T-helper 17 cell (primary cell): ENCODE measurements around the gene WDR47. TPM values are rescaled to one million over a fixed set of nuclear protein-coding genes. Genes with fewer than 3 reads are reported as not detected.
A peak's percentile ranks its signal among the peaks of the same experiment; 100 is the strongest.
"Not testable (repeated sequence)": the region's sequence is repeated elsewhere in the genome, so short reads cannot be mapped to it uniquely, and the experiment has no call there.

Experiments used
- ATAC-seq: fragments of 150-1000 bp; cut with Tn5 transposase; 2 replicates; pipeline ENCODE4 v1.10.0; 2021; ENCODE audit warnings: mild to moderate bottlenecking, moderate library complexity
- DNase-seq, 3 donors: peaks; one replicate each; pipeline versions ENCODE4 v3.0.0 to v3.0.0-alpha.2; 2020 to 2021
- H3K9me3 ChIP-seq: one replicate; pipeline ENCODE4 v1.7.0; 2013; ENCODE audit warnings: low read length, mild to moderate bottlenecking; ENCODE audit not compliant: control insufficient read depth, poor library complexity, severe bottlenecking
- H3K27ac Mint-ChIP-seq: one replicate; pipeline ENCODE4 v1.8.0; 2022; ENCODE audit warnings: mild to moderate bottlenecking, moderate library complexity, mixed read lengths
- H3K27me3 Mint-ChIP-seq: one replicate; pipeline ENCODE4 v1.8.0; 2022; ENCODE audit warnings: mixed read lengths
- H3K36me3 Mint-ChIP-seq: one replicate; pipeline ENCODE4 v1.8.0; 2022; ENCODE audit warnings: low read depth, mixed read lengths
- H3K4me1 Mint-ChIP-seq: one replicate; pipeline ENCODE4 v1.8.0; 2022; ENCODE audit warnings: mild to moderate bottlenecking, mixed read lengths
- H3K4me3 Mint-ChIP-seq: one replicate; pipeline ENCODE4 v1.8.0; 2022; ENCODE audit warnings: mild to moderate bottlenecking, moderate library complexity, mixed read lengths
- total RNA-seq, 4 donors: library from RNA in 2 of 4; stranded (reverse) in 2 of 4; gene quantifications; one replicate each; pipeline ENCODE4 v1.2.3 and lab custom pipeline; 2022 to 2026

The WDR47 gene
- total RNA-seq, 2 donors from 2014 or later, result 13.2 to 19.0 TPM

GRCh38 chr1:109075531-109076490 is 33.9 kb upstream of the WDR47 start, which contains the start of gene TAF13:
TAF13 (minus strand) TSS chr1:109076003; CDS start chr1:109075947, 56 bp downstream.
- ATAC-seq (peak; percentile 98), DNase-seq (peak; percentile 71 to 77 (median 73))
- Mint-ChIP-seq H3K27ac (peak within 1 kb of the TSS; percentile 99), H3K4me3 (peak within 1 kb of the TSS; percentile 97), H3K36me3 (peaks cover 2% of the 10 kb centered on the region), H3K4me1 (peaks cover 16% of the 10 kb centered on the region), H3K27me3 (no peaks in the 10 kb centered on the region)
- H3K9me3 ChIP-seq, result no peaks in the 10 kb centered on the region

- H3K9me3 ChIP-seq, result no peaks in the 10 kb centered on the region
- Mint-ChIP-seq H3K36me3 (peaks cover 2% of the 10 kb centered on the region), H3K27me3 (no peaks in the 10 kb centered on the region), H3K27ac (no peak overlapping the region), H3K4me3 (no peak overlapping the region), H3K4me1 (peaks cover 4% of the 10 kb centered on the region)
- DNase-seq (no peak), ATAC-seq (no peak)
Measured at GRCh38 chr1:109069294-109069693, 27.4 kb upstream of the WDR47 start.

DNA sequence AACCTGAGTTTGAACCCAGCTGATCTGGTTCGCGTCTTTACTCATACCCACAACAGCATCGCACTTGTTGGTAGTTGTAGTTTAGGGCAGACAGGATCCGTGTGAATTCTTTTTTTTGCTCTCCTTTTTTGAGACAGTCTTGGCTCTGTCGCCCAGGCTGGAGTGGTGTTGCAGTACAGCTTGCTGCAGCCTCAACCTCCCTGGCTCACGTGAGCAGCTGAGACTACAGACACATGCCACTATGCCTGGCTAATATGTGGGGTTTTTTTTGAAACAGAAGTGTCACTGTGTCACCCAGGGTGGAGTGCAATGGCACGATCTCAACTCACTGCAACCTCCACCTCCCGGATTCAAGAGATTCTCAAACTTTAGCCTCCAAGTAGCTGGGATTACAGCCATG is 26.0 kb upstream of the WDR47 start:
- H3K9me3 ChIP-seq, result no peaks in the 10 kb centered on the region
- Mint-ChIP-seq H3K27ac (no peak overlapping the region), H3K4me1 (peaks cover 3% of the 10 kb centered on the region), H3K27me3 (no peaks in the 10 kb centered on the region), H3K4me3 (no peak overlapping the region), H3K36me3 (peaks cover 2% of the 10 kb centered on the region)
- ATAC-seq (no peak), DNase-seq (no peak)

DNA sequence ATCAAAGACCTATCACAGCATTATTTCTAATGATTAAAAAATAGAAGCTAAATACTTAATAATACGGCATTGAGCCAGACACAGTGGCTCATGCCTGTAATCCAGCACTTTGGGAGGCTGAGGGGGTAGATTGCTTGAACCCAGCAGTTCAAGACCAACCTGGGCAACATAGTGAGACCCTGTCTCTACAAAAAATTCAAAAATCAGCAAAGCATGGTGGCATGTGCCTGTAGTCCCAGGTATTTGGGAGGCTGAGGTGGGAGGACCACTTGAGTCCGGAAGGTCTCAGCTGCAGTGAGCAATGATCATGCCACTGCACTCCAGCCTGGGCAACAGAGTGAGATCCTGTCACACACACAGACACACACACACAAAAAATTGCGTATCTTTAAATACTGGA is 23.2 kb upstream of the WDR47 start:
- Mint-ChIP-seq H3K36me3 (peaks cover 2% of the 10 kb centered on the region), H3K4me3 (no peak overlapping the region), H3K27ac (no peak overlapping the region), H3K4me1 (no peaks in the 10 kb centered on the region), H3K27me3 (no peaks in the 10 kb centered on the region)
- ATAC-seq (no peak), DNase-seq (no peak)
- no peaks in the 10 kb centered on the region for H3K9me3 ChIP-seq

GRCh38 chr1:109061183-109061582 is 19.3 kb upstream of the WDR47 start:
- ATAC-seq, result no peak
- Mint-ChIP-seq H3K4me3 (no peak overlapping the region), H3K4me1 (no peaks in the 10 kb centered on the region), H3K27me3 (no peaks in the 10 kb centered on the region), H3K27ac (no peak overlapping the region), H3K36me3 (peaks cover 2% of the 10 kb centered on the region)
- no peak for DNase-seq
- no peaks in the 10 kb centered on the region for H3K9me3 ChIP-seq

DNA sequence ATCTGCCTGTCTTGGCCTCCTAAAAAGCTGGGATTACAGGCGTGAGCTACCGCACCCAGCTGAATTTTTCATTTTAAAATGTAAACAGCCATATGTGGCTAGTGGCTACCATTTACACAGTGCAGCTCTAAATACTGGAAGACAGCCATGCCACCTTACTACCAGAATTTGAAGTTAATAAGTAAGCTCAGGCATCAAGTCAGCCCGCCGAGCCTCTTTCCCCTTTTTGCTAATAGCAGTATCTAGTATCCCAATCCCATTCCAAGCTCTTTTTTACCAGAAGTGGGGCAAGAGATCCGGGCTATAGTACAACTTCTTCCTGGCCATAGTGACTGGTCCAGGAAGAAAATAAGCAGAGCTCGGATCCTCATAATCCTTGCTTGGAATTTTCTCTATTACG is 18.8 kb upstream of the WDR47 start:
- ATAC-seq (no peak), DNase-seq (no peak)
- H3K36me3 Mint-ChIP-seq, result peaks cover 2% of the 10 kb centered on the region
- no peak overlapping the region for H3K4me3 Mint-ChIP-seq
- H3K27me3 Mint-ChIP-seq, result no peaks in the 10 kb centered on the region
- no peak overlapping the region for H3K27ac Mint-ChIP-seq
- no peaks in the 10 kb centered on the region for H3K9me3 ChIP-seq
- H3K4me1 Mint-ChIP-seq, result no peaks in the 10 kb centered on the region

DNA sequence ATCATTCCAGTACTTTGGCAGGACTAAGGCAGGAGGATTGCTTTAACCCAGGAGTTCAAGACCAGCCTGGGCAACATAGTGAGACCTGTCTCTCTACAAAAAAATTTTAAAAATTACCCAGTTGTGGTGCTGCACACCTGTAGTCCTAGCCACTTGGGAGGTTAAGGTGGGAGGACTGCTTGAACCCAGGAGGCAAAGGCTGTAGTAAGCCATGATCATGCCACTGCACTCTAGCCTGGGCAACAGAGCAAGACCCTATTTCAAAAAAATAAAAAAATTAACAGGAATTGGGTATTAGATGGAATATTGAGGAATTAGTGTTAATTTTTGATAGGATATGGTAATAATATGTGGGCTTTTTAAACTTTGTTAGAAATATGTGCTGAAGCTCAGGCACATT is 17.1 kb upstream of the WDR47 start:
- H3K9me3 ChIP-seq, result no peaks in the 10 kb centered on the region
- H3K4me1 Mint-ChIP-seq, result no peaks in the 10 kb centered on the region
- no peak for ATAC-seq
- no peak for DNase-seq
- no peaks in the 10 kb centered on the region for H3K27me3 Mint-ChIP-seq
- no peak overlapping the region for H3K27ac Mint-ChIP-seq
- H3K36me3 Mint-ChIP-seq, result no peaks in the 10 kb centered on the region
- no peak overlapping the region for H3K4me3 Mint-ChIP-seq

- Mint-ChIP-seq H3K36me3 (no peaks in the 10 kb centered on the region), H3K27ac (no peak overlapping the region), H3K4me3 (no peak overlapping the region), H3K4me1 (no peaks in the 10 kb centered on the region), H3K27me3 (no peaks in the 10 kb centered on the region)
- DNase-seq, result no peak
- no peak for ATAC-seq
- no peaks in the 10 kb centered on the region for H3K9me3 ChIP-seq
Measured at GRCh38 chr1:109056064-109056463, 14.2 kb upstream of the WDR47 start.

DNA sequence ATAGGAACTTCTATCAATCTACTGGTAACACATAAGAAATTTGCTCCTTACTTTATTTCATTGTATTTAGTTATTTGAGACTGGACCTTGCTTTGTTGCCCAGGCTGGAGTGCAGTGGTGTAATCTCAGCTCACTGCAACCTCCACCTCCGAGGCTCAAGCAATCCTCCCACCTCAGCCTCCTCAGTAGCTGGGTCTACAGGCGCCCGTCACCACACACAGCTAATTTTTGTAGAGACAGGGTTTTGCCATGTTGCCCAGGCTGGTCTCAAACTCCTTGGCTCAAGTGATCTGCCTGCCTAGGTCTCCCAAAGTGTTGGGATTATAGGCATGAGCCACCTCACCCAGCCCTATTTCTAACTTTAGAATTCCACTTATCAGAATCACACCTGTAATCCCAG is 10.2 kb upstream of the WDR47 start:
- H3K27me3 Mint-ChIP-seq, H3K4me1 Mint-ChIP-seq, H3K36me3 Mint-ChIP-seq, H3K4me3 Mint-ChIP-seq, H3K27ac Mint-ChIP-seq, DNase-seq, H3K9me3 ChIP-seq, ATAC-seq: not testable (repeated sequence)

DNA sequence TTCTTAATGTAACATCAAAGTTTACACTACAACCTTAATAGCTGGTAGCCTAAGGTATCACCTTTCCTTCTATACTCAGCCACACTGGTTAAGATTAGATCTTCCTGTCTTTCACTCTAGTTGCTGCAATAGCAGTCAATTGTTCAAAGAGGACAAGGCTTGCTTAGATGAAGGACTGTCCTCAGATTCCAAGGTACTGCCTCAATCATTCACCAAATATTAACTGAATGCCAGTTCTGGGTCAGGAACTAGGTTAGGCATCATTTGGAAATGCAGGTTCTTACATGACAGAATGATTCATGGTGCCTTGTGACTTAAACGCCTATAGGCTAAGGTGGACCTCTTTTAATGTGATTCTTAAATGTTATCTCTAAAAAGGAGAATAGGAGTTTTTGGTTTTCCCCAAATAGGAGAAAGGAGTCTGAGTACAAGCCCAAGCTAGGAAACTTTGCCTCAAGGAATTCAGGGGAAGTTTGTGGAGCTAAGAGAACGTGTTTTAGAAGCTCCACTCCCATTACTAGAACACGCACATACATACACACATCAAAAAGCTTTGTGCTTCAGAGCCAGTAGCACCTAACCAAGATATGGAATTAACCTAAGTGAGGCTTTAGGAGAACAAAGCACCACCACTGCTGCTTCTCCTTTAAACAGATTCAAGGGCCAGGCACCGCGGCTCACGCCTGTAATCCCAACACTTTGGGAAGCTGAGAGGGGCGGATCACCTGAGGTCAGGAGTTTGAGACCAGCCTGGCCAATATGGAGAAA is 8.5 kb upstream of the WDR47 start:
- Mint-ChIP-seq H3K4me1 (no peaks in the 10 kb centered on the region), H3K27ac (no peak overlapping the region), H3K36me3 (no peaks in the 10 kb centered on the region), H3K4me3 (no peak overlapping the region), H3K27me3 (peaks cover 6% of the 10 kb centered on the region)
- ATAC-seq (no peak), DNase-seq (no peak)
- no peaks in the 10 kb centered on the region for H3K9me3 ChIP-seq

DNA sequence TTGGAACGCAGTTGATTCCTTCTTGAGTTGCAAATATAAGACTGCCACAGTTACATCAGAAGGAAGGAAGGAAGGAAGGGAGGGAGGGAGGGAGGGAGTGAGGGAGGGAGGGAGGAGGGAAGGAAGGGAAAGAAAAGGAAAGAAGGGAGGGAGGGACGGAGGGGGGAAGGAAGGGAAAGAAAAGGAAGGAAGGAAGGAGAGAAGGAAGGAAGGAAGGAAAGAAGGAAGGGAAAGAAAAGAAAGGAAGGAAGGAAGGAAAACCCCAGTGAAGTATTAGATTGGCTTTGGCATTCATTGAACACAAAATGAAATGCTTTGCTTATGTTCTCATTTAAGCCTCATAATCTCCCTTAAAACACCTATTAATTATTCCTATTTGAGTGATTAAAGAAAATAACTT is 6.4 kb upstream of the WDR47 start:
- no peak overlapping the region for H3K4me3 Mint-ChIP-seq
- no peaks in the 10 kb centered on the region for H3K36me3 Mint-ChIP-seq
- no peaks in the 10 kb centered on the region for H3K4me1 Mint-ChIP-seq
- DNase-seq, result no peak
- H3K9me3 ChIP-seq, result no peaks in the 10 kb centered on the region
- no peak overlapping the region for H3K27ac Mint-ChIP-seq
- peaks cover 6% of the 10 kb centered on the region for H3K27me3 Mint-ChIP-seq
- no peak for ATAC-seq

DNA sequence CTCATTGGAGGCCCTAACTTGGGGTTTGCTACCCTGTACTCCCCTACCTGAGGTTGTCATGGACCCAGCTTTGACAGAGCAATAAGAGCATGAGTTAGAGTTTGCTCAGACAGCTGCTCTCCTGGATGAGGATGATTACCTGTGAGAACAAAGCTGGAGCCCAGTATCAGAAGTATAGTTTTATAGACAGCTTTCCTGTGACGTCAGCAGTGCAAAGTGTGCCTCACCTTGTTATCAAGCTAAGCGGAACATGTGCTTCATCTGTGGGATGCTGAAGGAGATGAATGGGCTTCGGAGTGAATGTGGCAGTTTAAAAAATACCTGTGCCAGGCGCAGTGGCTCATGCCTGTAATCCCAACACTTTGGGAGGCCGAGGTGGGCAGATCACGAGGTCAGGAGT is 5.4 kb upstream of the WDR47 start:
- Mint-ChIP-seq H3K4me3 (no peak overlapping the region), H3K27ac (no peak overlapping the region), H3K27me3 (peaks cover 6% of the 10 kb centered on the region), H3K36me3 (no peaks in the 10 kb centered on the region), H3K4me1 (peaks cover 3% of the 10 kb centered on the region)
- no peak for ATAC-seq
- H3K9me3 ChIP-seq, result no peaks in the 10 kb centered on the region
- DNase-seq, result no peak

- no peak for DNase-seq
- H3K27ac Mint-ChIP-seq, result no peak overlapping the region
- no peak for ATAC-seq
- H3K36me3 Mint-ChIP-seq, result no peaks in the 10 kb centered on the region
- no peaks in the 10 kb centered on the region for H3K9me3 ChIP-seq
- H3K27me3 Mint-ChIP-seq, result peaks cover 6% of the 10 kb centered on the region
- no peak overlapping the region for H3K4me3 Mint-ChIP-seq
- peaks cover 5% of the 10 kb centered on the region for H3K4me1 Mint-ChIP-seq
Measured at GRCh38 chr1:109046671-109047070, 4.8 kb upstream of the WDR47 start.
